ENCODE measurements around the gene TRIP12. TPM values are rescaled to one million over a fixed set of nuclear protein-coding genes. Genes with fewer than 3 reads are reported as not detected.

The TRIP12 gene
- total RNA-seq, 1 donor, result 335 TPM

DNA sequence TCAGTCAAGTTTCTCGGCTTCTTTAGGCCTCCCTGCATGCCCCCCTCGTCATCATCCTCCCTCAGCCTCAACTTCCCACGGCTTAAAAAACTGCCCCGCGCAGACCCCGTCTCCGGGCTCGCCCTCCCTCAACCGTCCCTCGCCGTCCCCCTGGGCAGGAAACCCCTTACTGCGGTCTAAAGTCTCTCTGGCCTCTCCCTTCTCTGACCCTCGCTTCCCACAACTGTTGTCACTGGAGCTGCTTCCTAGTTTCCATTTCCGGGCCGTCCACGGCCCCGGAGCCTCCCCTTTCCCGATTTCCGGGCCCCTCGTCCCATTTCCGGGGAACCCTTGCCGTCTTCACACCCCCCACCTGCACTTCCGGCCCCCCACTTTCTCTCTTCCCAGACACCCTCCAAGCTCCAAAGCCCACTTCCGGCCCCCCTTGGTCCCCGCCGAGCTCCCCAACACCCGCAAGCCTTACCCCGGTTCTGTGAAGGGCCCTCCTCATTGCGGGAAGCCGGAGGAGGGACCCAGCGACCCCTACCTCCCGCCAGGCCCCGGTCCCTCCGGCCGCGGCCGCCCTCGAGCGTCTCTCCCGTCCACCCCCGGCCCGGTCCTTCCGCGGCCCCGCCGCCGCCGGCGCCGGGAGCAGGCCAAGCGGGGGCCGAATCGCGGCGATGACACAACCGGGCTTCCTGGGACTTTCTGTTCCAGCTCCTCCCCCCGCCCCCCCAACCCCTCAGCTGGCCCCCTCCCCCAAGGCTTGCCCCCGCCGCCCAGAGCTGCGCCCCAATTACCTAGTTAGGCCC is 513 bp downstream of the TRIP12 start:
- peak; percentile 68 for DNase-seq (ENCODE audit: low read depth)
- TF ChIP-seq, protein P1, sequence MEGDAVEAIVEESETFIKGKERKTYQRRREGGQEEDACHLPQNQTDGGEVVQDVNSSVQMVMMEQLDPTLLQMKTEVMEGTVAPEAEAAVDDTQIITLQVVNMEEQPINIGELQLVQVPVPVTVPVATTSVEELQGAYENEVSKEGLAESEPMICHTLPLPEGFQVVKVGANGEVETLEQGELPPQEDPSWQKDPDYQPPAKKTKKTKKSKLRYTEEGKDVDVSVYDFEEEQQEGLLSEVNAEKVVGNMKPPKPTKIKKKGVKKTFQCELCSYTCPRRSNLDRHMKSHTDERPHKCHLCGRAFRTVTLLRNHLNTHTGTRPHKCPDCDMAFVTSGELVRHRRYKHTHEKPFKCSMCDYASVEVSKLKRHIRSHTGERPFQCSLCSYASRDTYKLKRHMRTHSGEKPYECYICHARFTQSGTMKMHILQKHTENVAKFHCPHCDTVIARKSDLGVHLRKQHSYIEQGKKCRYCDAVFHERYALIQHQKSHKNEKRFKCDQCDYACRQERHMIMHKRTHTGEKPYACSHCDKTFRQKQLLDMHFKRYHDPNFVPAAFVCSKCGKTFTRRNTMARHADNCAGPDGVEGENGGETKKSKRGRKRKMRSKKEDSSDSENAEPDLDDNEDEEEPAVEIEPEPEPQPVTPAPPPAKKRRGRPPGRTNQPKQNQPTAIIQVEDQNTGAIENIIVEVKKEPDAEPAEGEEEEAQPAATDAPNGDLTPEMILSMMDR (IDR thresholded peaks at IDR 0.05; ENCODE audit: insufficient read depth, low read depth, low read length), result no peak
- H3K4me3 ChIP-seq (ENCODE audit: low read depth, low read length), result peak overlapping the region; percentile 97

DNA sequence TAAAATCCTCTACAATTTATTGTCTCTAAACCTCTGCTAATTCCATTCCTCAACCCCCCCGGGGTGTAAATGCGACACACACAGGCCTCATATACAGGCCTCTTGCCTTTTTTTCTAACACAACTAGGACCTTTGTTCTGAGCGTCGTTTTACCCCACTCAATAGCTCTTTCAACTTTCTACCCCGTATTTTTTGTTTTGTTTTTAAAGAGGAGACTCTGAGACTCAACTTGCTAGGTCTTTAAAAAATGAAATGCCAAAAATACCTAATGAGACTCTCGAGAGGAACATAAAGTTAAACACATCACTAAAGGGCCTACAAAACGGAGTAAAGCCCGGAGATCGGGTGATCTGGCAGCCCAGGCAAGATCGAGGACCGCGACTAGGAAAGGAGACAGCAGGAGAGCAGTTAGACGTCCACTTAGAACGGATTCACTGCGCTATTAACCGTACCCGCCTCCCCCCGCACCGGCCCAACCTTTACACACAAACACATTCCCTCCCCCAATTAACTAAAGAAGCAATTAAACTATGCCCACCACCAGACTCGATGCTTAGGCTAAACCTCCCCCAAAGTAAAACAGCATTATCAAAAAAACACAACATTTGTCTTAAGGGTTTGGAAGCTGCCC is 1.7 kb downstream of the TRIP12 start:
- TF ChIP-seq, protein P1 (IDR thresholded peaks at IDR 0.05; ENCODE audit: insufficient read depth, low read depth, low read length), result no peak
- peak overlapping the region; percentile 97 for H3K4me3 ChIP-seq (ENCODE audit: low read depth, low read length)
- DNase-seq (ENCODE audit: low read depth), result no peak

DNA sequence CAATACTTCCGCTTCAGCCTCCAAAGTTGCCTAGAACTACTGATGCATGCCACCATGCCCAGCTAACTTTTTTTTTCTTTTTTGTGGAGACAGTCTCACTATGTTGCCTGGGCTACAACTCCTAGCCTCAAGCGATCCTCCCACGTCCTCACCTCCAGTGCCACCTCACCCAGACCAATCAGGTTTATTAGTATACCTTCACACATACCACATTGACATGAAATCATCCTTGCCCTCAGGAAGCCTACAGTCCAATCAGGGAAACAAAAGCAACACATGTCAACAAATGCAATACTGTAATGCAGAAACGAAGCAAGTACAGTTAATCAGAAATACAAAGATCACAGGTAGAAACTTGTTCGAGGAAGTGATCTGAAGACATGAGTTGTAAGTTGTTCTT is 4.0 kb downstream of the TRIP12 start:
- no peak overlapping the region for H3K4me3 ChIP-seq (ENCODE audit: low read depth, low read length)
- TF ChIP-seq, protein P1 (IDR thresholded peaks at IDR 0.05; ENCODE audit: insufficient read depth, low read depth, low read length), result no peak
- DNase-seq (ENCODE audit: low read depth), result no peak

DNA sequence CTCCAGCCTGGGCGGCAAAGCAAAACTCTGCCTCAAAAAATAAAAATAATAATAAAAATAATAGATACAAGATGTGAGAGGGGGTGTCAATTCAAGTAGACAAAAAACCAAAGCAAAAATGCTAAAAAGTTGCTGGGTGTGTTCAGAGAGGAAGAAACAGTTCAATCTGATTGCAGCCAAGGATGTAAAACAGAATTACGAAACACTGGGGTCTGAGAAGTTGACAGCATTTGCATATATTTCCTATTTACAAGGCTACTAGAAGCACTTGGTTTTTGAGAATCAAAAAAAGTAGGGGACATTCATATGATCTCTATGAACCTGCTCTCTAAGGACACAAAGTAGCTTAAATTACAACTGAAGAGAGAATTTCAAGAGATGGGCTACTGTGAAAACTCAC is 7.6 kb downstream of the TRIP12 start:
- TF ChIP-seq, protein P1 (IDR thresholded peaks at IDR 0.05; ENCODE audit: insufficient read depth, low read depth, low read length), result no peak
- no peak overlapping the region for H3K4me3 ChIP-seq (ENCODE audit: low read depth, low read length)
- peak; percentile 42 for DNase-seq (ENCODE audit: low read depth)

DNA sequence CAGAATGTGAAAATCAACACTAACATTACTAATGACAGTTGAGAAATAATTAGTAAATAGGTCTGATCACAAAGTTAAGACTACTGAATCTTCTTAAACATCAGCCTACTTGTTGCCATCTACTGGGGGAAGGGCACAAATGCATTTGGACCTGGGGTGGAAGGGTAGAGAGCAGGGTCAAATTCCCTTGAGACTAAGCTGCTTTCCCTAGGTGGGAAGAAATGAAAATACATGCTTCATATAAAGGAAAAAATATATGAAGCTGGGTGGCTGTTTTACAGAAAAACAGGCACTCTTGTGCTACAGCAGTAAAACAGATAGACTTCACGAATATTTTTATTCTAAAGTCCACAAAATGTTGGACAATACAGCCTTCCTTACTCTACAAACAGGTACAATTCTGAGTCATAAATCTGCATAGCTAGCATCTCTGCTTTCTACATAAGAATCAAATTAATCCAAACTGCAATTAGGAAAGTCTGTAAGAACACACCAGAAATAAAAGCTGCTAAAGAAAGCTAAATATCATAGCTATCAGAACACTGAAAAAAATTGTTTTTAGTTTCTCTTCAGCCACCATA is 10.9 kb downstream of the TRIP12 start:
- DNase-seq (ENCODE audit: low read depth), result no peak
- TF ChIP-seq, protein P1 (IDR thresholded peaks at IDR 0.05; ENCODE audit: insufficient read depth, low read depth, low read length), result peak; percentile 29
- no peak overlapping the region for H3K4me3 ChIP-seq (ENCODE audit: low read depth, low read length)

DNA sequence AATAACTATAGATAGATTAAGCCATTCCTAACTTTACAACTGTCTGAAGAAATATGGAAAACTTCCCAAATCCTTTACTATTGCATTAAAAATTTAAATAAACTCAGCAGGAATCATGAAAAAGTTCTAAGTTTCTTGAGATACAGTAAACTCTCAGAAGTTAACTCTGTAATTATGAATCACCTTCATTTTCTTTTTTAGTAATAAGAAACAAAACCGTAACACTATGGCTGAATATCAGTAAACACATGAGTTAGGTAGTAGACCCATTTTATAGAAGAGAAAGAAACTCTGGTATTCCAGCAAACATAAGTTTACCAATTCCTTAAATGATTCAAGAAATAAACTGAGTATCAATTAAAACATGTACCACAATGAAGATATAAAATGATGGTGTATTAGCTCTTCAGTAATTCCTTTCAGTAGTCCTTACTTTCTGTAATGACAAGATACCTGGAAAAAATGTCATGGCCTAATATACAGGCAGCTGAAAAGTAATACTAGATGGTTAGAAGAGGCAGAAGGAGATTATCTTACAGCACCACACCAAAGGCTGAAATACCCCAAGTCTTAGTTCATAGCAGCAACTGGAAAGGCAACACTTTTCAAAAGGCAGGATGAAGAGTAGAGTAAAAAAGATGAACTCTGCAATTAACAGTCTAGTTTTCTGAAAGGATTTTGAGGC is 11.5 kb downstream of the TRIP12 start:
- H3K4me3 ChIP-seq (ENCODE audit: low read depth, low read length), result no peak overlapping the region
- TF ChIP-seq, protein P1 (IDR thresholded peaks at IDR 0.05; ENCODE audit: insufficient read depth, low read depth, low read length), result no peak
- DNase-seq (ENCODE audit: low read depth), result no peak
